Neural progenitor cell (in vitro differentiated cells): ENCODE data around the gene PUS7L.
"Not testable (repeated sequence)": the region's sequence is repeated elsewhere in the genome, so short reads cannot be mapped to it uniquely, and the experiment has no call there.

Experiments used
- EZH2phosphoT487 ChIP-seq: fragments of 200-600 bp; sonication (generic); IDR thresholded peaks from 2 replicates; pipeline ENCODE4 v1.6.1; 2017; ENCODE audit warnings: antibody characterized with exemption
- TF ChIP-seq, protein P1 (sequence below): fragments of 200-600 bp; sonication (generic); IDR thresholded peaks from 2 replicates; pipeline ENCODE4 v1.5.1; 2017; ENCODE audit warnings: antibody characterized with exemption, mild to moderate bottlenecking

DNA sequence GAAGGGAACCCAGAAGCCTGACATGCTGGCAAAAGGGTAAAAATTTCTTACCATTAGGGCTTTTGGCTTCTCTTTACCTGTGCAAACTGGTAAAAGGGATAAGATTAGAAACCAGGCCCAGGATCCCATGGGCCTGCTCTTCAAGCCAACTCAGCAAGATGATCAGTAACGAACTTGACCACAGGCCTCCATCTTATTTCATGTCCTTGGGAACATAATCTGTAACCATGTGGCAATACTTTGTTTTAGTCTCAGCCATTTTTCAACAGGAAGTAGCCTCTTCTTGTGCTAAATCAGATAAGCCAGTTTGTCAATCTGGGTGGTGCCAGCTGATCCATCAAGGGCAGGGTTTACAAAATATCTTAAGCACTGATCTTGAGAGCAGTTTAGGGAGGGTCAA is 57.4 kb downstream of the PUS7L start:
- TF ChIP-seq EZH2phosphoT487 = not testable (repeated sequence)
- TF ChIP-seq, protein P1, sequence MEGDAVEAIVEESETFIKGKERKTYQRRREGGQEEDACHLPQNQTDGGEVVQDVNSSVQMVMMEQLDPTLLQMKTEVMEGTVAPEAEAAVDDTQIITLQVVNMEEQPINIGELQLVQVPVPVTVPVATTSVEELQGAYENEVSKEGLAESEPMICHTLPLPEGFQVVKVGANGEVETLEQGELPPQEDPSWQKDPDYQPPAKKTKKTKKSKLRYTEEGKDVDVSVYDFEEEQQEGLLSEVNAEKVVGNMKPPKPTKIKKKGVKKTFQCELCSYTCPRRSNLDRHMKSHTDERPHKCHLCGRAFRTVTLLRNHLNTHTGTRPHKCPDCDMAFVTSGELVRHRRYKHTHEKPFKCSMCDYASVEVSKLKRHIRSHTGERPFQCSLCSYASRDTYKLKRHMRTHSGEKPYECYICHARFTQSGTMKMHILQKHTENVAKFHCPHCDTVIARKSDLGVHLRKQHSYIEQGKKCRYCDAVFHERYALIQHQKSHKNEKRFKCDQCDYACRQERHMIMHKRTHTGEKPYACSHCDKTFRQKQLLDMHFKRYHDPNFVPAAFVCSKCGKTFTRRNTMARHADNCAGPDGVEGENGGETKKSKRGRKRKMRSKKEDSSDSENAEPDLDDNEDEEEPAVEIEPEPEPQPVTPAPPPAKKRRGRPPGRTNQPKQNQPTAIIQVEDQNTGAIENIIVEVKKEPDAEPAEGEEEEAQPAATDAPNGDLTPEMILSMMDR = not testable (repeated sequence)
